A549 treated with Mapracorat at 1 μM for 4 hours (cell line): ENCODE results near the gene B2M. TPM values are rescaled to one million over a fixed set of nuclear protein-coding genes. Genes with fewer than 3 reads are reported as not detected.

Experiments
- total RNA-seq: library from RNA; stranded (reverse); fragments of 200-300 nt; extraction: Qiagen RNA extraction; gene quantifications from 5 replicates; pipeline ENCODE4 v1.2.3, GENCODE V29; 2022

B2M gene
- 405 to 526 TPM (median 431 TPM) in 5 replicates for total RNA-seq

GRCh38 chr15:44711096-44711742, at the start of gene B2M, which contains the start of gene PATL2:
Gene B2M (plus strand): TSS chr15:44711517. CDS start chr15:44711547, 30 bp downstream.
Gene PATL2 (minus strand): TSS chr15:44711323. CDS start chr15:44676490, 34,833 bp downstream.

DNA sequence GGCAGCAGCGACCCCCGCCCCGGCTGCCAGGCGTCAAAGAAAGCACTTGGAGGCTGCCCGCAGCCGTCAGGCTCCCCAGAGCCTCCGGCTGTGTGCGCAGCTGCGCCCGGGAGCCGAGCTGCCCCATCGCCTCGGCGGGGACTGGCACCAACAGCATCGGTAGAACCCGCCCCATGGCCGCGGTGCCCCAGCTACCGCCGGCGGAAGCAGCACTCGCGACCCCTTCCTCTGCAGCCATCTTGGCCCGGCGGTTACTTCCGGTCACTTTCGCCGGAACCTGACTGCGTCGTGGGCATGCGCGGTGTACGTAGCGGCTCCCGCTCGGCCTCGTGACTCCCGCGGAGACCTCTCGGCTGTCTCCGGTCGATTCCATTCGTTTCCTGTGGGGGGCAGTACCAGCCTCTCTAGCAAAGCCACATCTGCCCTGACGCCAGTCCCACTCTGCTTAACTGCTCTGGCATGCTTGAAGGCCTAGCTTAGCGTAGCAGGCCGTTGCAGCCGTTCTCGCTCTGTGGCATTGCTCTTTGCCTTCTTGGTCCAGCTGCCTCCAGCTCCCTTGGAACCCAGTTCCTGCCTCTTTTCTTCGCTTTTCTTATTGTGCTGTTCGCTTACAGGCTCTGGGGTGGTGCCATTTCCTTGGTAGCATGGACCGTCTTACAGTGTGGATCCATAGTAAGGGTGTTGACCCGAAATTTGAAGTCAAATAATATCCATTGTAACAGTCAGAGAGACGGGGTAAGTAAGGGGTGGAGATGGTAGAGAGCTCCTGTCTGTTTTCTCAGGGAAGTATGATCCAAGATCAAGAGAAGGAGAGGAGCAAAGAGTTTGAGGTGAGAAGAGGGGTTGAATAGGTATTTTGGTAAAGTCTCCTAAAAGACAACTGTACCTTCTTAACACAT, 47.7 kb upstream of the B2M start, which contains the start of gene SPG11:
Gene SPG11 (minus strand): TSS at position 253 of the 899 bp plus-strand sequence. CDS start 15 bp downstream, at position 238.

DNA sequence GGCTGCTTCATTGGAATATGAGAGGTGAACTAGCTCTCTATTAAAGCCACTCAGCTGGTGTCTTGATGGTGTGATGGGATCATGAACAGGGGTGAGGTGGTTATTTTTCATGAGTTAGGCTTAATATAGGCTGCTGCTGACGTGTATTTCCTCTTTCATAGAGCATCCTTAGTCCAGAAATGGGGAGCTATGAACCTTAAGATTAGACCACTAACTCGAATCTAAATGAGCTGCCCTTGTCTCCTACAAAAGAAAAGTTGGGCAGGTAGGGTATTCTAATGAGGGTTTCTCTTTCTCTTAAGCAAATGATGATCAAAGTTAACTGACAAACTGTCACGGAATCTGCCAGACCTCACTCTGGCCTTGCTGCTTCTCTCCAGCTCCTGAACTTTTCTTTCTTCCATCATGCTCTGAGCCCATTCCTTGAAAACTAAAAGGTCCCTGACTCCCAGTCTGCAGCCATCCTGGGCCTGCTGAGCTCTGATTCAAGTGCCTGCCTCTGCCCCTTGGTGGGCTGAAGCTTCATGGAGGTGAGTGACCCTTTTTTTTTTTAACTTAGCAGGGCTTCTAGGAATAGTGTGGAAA, 25.0 kb downstream of the B2M start, which contains the start of gene TRIM69:
Gene TRIM69 (plus strand): TSS at position 348 of the 585 bp plus-strand sequence. CDS start 177 bp downstream, at position 525.

Other genes starting within 250 kb of the B2M start
- 78.7 to 119 TPM (median 87.3 TPM) in 5 replicates for gene EIF3J, start 174.4 kb upstream of the B2M start, total RNA-seq
- 7.9 to 10.2 TPM (median 8.8 TPM) in 5 replicates for gene SPG11, start 47.9 kb upstream of the B2M start, total RNA-seq
- gene PATL2, start 194 bp upstream of the B2M start, total RNA-seq: 0.23 to 0.29 TPM (median 0.23 TPM) in 3 of 5 replicates, not detected in the others
- 4.2 to 6.8 TPM (median 5.1 TPM) in 5 replicates for gene TRIM69, start 25.0 kb downstream of the B2M start, total RNA-seq
- not detected in 5 replicates for gene TERB2, start 245.2 kb downstream of the B2M start, total RNA-seq